HG02884 (cell line): ENCODE measurements around the gene ERP27.

Experiments used
- ATAC-seq: cut with Tn5 transposase; IDR thresholded peaks from one replicate; pipeline ENCODE4 v1.9.1; 2021; ENCODE audit warnings: mild to moderate bottlenecking, moderate library complexity; ENCODE audit not compliant: unreplicated experiment

The ERP27 gene

GRCh38 chr12:14873440-14874185 lies 64.7 kb downstream of the ERP27 start:
- no peak for ATAC-seq

DNA sequence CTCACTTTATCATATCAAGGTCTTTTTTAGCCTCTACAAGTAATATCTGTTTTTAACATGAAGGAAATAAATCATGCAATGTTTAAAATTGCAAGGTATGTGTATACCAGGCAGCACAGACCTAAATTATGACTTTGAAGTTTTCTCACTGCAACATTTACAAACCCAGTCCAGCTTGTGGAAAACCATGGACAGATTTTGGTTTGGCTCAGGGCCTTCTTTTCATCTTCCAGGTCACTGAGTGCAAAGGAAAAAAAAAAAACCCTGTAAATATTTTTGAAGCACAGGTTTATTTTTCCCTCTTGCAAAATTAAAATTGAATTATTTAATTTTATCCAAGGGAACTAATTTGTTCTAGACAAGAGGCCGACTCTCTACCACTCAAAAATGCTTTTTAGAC lies 66.5 kb downstream of the ERP27 start:
- no peak for ATAC-seq

GRCh38 chr12:14871247-14871646 lies 67.1 kb downstream of the ERP27 start:
- no peak for ATAC-seq

GRCh38 chr12:14868916-14869506 lies 69.3 kb downstream of the ERP27 start:
- no peak for ATAC-seq
